ENCODE measurements around the gene CEP70.
"Not testable (repeated sequence)": the region's sequence is repeated elsewhere in the genome, so short reads cannot be mapped to it uniquely, and the experiment has no call there.

The CEP70 gene

GRCh38 chr3:138465925-138466324 lies 128.1 kb downstream of the CEP70 start:
- DNase-seq = no peak

- no peak for DNase-seq
These were observed 128.6 kb downstream of the CEP70 start for GRCh38 chr3:138465451-138465850.

GRCh38 chr3:138464491-138464860 lies 129.6 kb downstream of the CEP70 start:
- DNase-seq = no peak

- DNase-seq = no peak
These were observed 130.2 kb downstream of the CEP70 start for GRCh38 chr3:138463724-138464490.

- no peak for DNase-seq
These were observed 132.2 kb downstream of the CEP70 start for GRCh38 chr3:138461896-138462295.

GRCh38 chr3:138461246-138461645 lies 132.8 kb downstream of the CEP70 start:
- DNase-seq = no peak

GRCh38 chr3:138460536-138461205 lies 133.4 kb downstream of the CEP70 start:
- no peak for DNase-seq

- DNase-seq = no peak
These were observed 134.2 kb downstream of the CEP70 start for GRCh38 chr3:138459619-138460535.

GRCh38 chr3:138458774-138459499 lies 135.1 kb downstream of the CEP70 start:
- no peak for DNase-seq

- no peak for DNase-seq
These were observed 136.0 kb downstream of the CEP70 start for GRCh38 chr3:138457863-138458735.

- DNase-seq = no peak
These were observed 136.8 kb downstream of the CEP70 start for GRCh38 chr3:138456961-138457862.

- no peak for DNase-seq
These were observed 138.0 kb downstream of the CEP70 start for GRCh38 chr3:138455801-138456716.

GRCh38 chr3:138453940-138454339 lies 140.1 kb downstream of the CEP70 start:
- DNase-seq = not testable (repeated sequence)

GRCh38 chr3:138452436-138452835 lies 141.6 kb downstream of the CEP70 start:
- no peak for DNase-seq

GRCh38 chr3:138451595-138452162 lies 142.4 kb downstream of the CEP70 start:
- no peak for DNase-seq

- no peak for DNase-seq
These were observed 143.2 kb downstream of the CEP70 start for GRCh38 chr3:138450704-138451424.

GRCh38 chr3:138450181-138450580 lies 143.9 kb downstream of the CEP70 start:
- DNase-seq = no peak

- no peak for DNase-seq
These were observed 144.6 kb downstream of the CEP70 start for GRCh38 chr3:138449490-138449889.

All from NCI-H69 (cell line).